HG02678 (cell line): ENCODE data around the gene ENOX2.
"Not testable (repeated sequence)": the region's sequence is repeated elsewhere in the genome, so short reads cannot be mapped to it uniquely, and the experiment has no call there.

ENCODE experiments used
- ATAC-seq: cut with Tn5 transposase; IDR thresholded peaks from one replicate; pipeline ENCODE4 v1.9.1; 2021; ENCODE audit warnings: mild to moderate bottlenecking, moderate library complexity; ENCODE audit not compliant: unreplicated experiment

The ENOX2 gene, protein sequence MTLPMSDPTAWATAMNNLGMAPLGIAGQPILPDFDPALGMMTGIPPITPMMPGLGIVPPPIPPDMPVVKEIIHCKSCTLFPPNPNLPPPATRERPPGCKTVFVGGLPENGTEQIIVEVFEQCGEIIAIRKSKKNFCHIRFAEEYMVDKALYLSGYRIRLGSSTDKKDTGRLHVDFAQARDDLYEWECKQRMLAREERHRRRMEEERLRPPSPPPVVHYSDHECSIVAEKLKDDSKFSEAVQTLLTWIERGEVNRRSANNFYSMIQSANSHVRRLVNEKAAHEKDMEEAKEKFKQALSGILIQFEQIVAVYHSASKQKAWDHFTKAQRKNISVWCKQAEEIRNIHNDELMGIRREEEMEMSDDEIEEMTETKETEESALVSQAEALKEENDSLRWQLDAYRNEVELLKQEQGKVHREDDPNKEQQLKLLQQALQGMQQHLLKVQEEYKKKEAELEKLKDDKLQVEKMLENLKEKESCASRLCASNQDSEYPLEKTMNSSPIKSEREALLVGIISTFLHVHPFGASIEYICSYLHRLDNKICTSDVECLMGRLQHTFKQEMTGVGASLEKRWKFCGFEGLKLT

GRCh38 chrX:130902783-130903613, at the start of gene ENOX2:
Gene ENOX2 (minus strand): TSS chrX:130903209. CDS start chrX:130703216, 199,993 bp downstream.
- peak; percentile 98 for ATAC-seq

GRCh38 chrX:130952266-130953043, 49.4 kb upstream of the ENOX2 start:
- peak; percentile 91 for ATAC-seq

DNA sequence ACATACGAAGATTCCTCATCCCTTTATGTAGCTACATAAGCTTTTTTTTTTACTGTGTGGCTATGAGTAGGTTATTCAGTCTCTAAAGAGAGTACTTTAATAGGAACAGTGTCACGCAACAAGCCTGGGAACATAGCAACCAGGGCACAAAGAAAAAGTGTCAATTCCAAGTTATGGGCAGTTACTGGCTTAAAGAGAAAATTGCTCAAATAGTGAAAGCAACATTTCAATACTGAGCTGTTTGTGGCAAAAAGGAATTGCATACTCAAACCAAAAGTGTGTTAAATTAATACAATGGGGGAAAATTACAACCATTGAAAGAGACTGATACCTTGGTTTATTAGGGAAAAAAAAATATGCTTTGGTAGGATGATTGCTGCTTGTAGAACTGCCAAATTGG, 41.2 kb upstream of the ENOX2 start:
- no peak for ATAC-seq

DNA sequence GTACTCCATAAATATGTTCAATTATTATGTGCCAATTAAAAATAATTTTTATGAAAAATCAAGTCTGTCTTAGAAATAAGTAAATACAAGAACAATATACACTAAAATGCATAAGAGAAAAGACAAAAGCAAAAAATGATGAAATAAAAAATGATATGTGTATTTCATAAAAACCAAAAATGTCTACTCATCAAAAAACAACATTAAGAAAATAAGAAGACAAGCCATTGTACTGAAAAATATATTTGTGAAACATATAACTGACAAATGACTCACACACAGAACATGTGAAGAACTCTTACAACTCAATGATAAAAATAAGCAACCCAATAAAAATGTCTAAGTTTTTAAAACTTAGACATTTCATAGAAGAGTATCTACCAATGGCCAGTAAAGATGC, 34.1 kb upstream of the ENOX2 start:
- ATAC-seq = no peak

GRCh38 chrX:130933358-130933757, 30.3 kb upstream of the ENOX2 start:
- no peak for ATAC-seq

DNA sequence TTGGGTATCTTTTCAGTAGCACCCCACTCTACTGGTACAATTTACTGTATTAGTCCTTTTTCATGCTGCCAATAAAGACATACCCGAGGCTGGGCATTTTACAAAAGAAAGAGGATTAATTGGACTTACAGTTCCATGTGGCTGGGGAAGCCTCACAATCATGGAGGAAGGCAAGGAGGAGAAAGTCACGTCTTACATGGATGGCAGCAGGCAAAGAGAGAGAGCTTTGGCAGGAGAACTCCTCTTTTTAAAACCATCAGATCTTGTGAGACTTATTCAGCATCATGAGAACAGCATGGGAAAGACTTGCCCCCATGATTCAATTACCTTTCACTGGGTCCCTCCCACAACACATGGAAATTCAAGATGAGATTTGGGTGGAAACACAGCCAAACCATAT, 17.4 kb upstream of the ENOX2 start:
- ATAC-seq = not testable (repeated sequence)

GRCh38 chrX:130919676-130920075, 16.7 kb upstream of the ENOX2 start:
- ATAC-seq = not testable (repeated sequence)

GRCh38 chrX:130918498-130918897, 15.5 kb upstream of the ENOX2 start:
- ATAC-seq = not testable (repeated sequence)

- ATAC-seq = no peak
These were observed 13.8 kb upstream of the ENOX2 start for GRCh38 chrX:130916636-130917422.

- no peak for ATAC-seq
These were observed 12.3 kb upstream of the ENOX2 start for GRCh38 chrX:130915302-130915701.

- no peak for ATAC-seq
These were observed 6.6 kb upstream of the ENOX2 start for GRCh38 chrX:130909469-130910136.

DNA sequence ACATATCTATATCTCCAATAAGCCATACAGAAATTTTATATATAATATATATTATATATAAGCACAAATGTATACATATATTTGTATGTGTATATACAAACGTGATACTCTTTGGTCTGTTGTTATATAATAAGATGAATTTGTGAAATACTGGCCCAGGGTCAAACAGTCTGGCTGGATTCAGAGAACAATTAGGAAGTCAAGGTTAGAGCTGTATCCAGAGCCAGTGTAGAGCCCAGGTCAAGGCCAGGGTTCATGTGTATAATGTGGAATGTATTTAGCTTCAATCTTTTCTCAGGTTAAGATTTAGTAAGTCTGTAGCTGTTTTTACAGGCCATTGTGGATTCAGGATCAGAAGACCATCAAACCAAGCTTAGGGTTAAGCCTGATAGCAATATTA, 3.8 kb upstream of the ENOX2 start:
- no peak for ATAC-seq

DNA sequence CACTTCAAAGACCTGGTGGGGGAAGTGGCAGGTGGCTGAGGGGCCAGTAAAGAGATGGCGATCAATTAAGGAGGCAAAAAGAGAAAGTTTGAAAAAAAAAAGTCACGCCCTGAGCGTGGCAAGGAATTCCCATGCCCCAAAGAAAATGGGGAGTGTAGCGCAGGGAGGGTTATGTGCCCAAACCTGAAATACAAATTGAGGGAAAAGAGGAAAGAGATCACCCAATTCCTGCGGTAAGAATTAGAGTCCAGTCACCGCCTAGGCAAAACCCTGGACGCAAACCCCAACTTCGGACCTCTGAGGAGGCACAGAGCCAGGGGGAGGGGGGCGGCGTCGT, 595 bp downstream of the ENOX2 start:
- no peak for ATAC-seq

DNA sequence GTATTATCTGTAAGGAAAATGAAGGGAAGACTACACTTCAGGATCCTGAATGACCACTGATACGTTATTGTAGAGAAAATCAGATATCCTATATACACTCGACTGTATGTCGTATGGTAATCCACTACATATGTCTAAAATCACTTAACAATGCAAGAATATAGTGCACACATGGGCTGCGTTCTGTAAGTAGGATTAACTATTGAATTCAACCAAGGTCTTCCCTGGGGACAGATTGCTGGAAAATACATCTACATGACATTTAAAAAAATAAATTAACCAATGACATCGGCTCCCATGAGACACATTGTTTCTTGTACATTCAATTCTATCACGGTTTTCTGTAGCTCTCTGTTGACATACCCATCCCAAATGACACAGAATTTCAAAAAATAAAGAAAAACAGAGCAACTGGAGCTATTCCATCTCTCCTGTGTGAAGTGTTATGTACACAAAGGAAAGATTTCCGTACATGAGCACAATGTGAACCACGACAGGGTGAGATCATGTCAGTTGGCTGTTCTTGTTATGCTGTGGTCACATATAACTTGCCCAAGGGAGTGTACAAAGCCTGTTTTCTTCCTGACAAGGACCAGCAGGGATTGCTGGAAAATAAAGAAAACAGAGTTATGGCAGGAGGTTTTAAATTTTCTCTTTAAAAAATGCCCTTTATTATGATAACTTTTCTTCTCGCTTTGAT, 6.1 kb downstream of the ENOX2 start:
- ATAC-seq = no peak

DNA sequence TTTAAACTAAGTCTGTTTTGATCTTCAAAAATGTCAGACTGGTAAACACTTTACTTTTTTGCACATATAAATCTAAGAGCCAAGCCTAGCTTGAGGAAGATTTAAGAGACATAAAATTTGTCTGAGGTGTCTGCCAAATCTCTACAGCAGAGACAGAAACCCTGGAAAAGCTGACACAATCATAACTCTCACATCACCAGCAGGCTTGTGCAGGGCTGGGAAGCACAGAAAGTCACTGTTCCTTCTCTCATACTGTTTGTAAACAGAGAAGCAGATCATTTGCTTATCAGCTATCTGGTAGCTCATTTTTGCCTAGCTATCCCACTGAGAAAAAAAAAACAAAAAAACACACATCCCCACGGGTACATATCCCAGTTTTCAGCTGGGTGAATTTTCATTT, 7.0 kb downstream of the ENOX2 start:
- ATAC-seq = no peak

DNA sequence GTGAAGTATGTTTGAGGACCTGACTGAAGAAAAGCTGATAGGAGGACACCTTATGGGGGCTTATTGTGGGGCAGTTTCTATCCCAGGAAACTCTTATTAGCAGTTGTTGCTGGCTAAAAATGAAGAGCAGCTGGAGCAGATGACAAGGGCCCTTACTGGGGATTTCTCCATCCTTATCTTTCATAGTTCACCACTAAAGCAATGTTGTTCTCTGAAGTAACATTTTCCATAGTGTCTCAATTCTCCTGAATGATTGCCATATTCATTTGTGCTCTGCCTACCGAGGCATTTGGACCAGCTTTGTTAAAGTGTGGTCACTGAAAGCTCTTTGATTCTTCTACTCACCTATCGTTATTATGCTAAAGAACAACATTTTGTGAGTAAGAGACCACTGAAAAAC, 7.7 kb downstream of the ENOX2 start:
- ATAC-seq = no peak

DNA sequence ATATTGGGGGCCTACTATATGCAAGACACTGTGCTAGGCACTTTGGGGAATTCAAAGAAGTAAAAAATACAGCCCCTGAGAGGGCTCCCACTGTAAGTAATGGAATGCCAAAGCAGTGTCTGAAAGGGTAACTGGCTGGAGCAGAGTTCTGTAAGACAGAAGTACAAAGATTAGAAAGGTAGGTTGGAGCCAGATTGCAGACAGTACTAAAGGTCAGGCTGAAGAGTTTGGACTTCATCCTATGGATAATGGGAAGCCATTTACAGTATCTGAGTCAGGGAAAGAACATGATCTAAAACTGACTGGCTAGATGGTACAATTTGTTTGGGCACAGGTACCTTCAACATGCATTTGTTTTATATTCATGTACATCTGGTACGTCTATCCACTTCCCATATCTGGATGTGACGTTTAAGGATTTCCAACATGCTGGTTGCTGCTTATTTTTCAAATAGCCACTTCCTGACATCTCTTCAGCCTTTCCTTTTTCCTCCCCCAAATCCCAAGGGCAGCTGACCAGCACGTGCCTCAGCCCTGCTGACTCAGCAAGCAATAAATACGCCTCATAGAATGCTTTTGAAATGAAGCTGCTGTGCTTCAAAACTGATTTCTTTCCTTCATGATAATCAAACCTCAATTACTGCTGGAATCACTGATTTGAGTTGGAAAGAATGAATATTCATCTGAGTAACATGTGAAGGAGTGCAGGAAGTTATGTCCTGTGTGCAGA, 9.5 kb downstream of the ENOX2 start:
- ATAC-seq = no peak

DNA sequence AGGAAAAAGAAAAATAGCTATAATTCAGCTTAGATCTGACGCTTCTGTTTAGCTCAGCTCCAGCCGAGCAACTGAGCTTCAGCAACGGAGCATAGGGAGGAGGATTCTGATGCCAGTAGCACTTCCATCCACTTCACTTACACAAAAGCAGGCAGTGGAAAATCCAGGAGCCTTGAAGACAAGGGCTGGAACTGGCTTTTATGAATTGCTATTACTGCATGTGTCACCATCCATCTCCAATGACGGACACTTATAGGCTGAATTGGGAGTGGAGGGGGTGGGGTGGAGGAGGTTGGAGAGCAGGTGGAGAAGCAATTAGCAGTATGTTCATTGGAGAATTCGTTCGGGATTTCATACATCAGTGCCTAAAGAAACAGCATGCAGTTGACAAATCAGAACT, 15.6 kb downstream of the ENOX2 start:
- no peak for ATAC-seq
